ENCODE data around the gene TUBE1. TPM values are rescaled to one million over a fixed set of nuclear protein-coding genes. Genes with fewer than 3 reads are reported as not detected.

TUBE1 gene
- total and polyA plus RNA-seq, 10 donors = 8.8 to 35.1 (median 15.1) TPM

- no peak overlapping the region for H3K4me3 ChIP-seq
- no peaks in the 10 kb centered on the region for H3K36me3 ChIP-seq
- 46 to 61% (median 49%) methylated on average over 3 of the region's 3 CpGs for WGBS, 5 donors
- DNase-seq = no peak
- intact Hi-C loops (cut with DNase I; ENCODE audit: low total_unique reads) = no loop called here
- TF ChIP-seq POLR2A (IDR thresholded peaks at IDR 0.05) (no peak), CTCF (IDR thresholded peaks at IDR 0.05 in 8 of 11, conservative IDR thresholded peaks at IDR 0.05 in 3 of 11) (no peak), POLR2AphosphoS5 (IDR thresholded peaks at IDR 0.05) (no peak)
- H3K27ac ChIP-seq = peak overlapping the region in 6 of 8 donors; percentile 15 to 81 (median 58)
- H3K4me1 ChIP-seq = peaks cover 5 to 39% (median 18%) of the 10 kb centered on the region in 6 donors
- peaks cover 0 to 13% (median 7%) of the 10 kb centered on the region in 8 donors for H3K9me3 ChIP-seq
- no peaks in the 10 kb centered on the region for H3K27me3 ChIP-seq (replicated peaks in 1 of 7)
Observed at GRCh38 chr6:112027942-112028674, 59.2 kb downstream of the TUBE1 start.

- Histone ChIP-seq H3K4me1 (peaks cover 5 to 39% (median 18%) of the 10 kb centered on the region in 6 donors), H3K36me3 (no peaks in the 10 kb centered on the region), H3K27me3 (replicated peaks in 1 of 7) (no peaks in the 10 kb centered on the region), H3K9me3 (peaks cover 0 to 13% (median 7%) of the 10 kb centered on the region in 8 donors), H3K4me3 (no peak overlapping the region), H3K27ac (peak overlapping the region in 6 of 8 donors; percentile 46 to 81 (median 59))
- intact Hi-C loops (cut with DNase I; ENCODE audit: low total_unique reads) = no loop called here
- DNase-seq = no peak
- TF ChIP-seq POLR2AphosphoS5 (IDR thresholded peaks at IDR 0.05) (no peak), POLR2A (IDR thresholded peaks at IDR 0.05) (no peak), CTCF (IDR thresholded peaks at IDR 0.05 in 8 of 11, conservative IDR thresholded peaks at IDR 0.05 in 3 of 11) (no peak)
- 94 to 100% (median 96%) methylated on average over 4 of the region's 4 CpGs for WGBS, 5 donors
Observed at GRCh38 chr6:112026933-112027332, 60.3 kb downstream of the TUBE1 start.

- H3K9me3 ChIP-seq = peaks cover 0 to 13% (median 7%) of the 10 kb centered on the region in 8 donors
- TF ChIP-seq POLR2AphosphoS5 (IDR thresholded peaks at IDR 0.05) (no peak), POLR2A (IDR thresholded peaks at IDR 0.05) (no peak), CTCF (IDR thresholded peaks at IDR 0.05 in 8 of 11, conservative IDR thresholded peaks at IDR 0.05 in 3 of 11) (no peak)
- 94 to 97% (median 96%) methylated on average over 4 of the region's 4 CpGs for WGBS, 5 donors
- no peak overlapping the region for H3K4me3 ChIP-seq
- no peaks in the 10 kb centered on the region for H3K36me3 ChIP-seq
- no peaks in the 10 kb centered on the region for H3K27me3 ChIP-seq (replicated peaks in 1 of 7)
- intact Hi-C loops (cut with DNase I; ENCODE audit: low total_unique reads) = no loop called here
- H3K27ac ChIP-seq = no peak overlapping the region
- DNase-seq = no peak
- peaks cover 5 to 27% (median 17%) of the 10 kb centered on the region in 6 donors for H3K4me1 ChIP-seq
Observed at GRCh38 chr6:112024464-112024863, 62.8 kb downstream of the TUBE1 start.

GRCh38 chr6:112022749-112023148 lies 64.5 kb downstream of the TUBE1 start:
- intact Hi-C loops (cut with DNase I; ENCODE audit: low total_unique reads) = no loop called here
- no peaks in the 10 kb centered on the region for H3K36me3 ChIP-seq
- H3K4me1 ChIP-seq = peaks cover 0 to 10% (median 0%) of the 10 kb centered on the region in 6 donors
- no peak for DNase-seq
- H3K4me3 ChIP-seq = no peak overlapping the region
- no peaks in the 10 kb centered on the region for H3K27me3 ChIP-seq (replicated peaks in 1 of 7)
- H3K27ac ChIP-seq = no peak overlapping the region
- TF ChIP-seq POLR2AphosphoS5 (IDR thresholded peaks at IDR 0.05) (no peak), CTCF (IDR thresholded peaks at IDR 0.05 in 8 of 11, conservative IDR thresholded peaks at IDR 0.05 in 3 of 11) (no peak), POLR2A (IDR thresholded peaks at IDR 0.05) (no peak)
- H3K9me3 ChIP-seq = peaks cover 0 to 13% (median 7%) of the 10 kb centered on the region in 8 donors
